ENCODE results near the gene KIF3B. TPM values are rescaled to one million over a fixed set of nuclear protein-coding genes. Genes with fewer than 3 reads are reported as not detected.

The KIF3B gene
- total and polyA plus RNA-seq, 2 of the 13 experiments (the other 11 are each of a cell fraction or from before 2014, with no cell fraction given): 23.6 to 28.8 TPM

- TF ChIP-seq DRAP1 (CRISPR knock-in tag; IDR thresholded peaks at IDR 0.05) (no peak; the same call in 1 of the 2 replicates), ZNF121 (CRISPR knock-in tag; IDR thresholded peaks at IDR 0.05) (no peak; the same call in 1 of the 2 replicates), AHR (CRISPR knock-in tag; IDR thresholded peaks at IDR 0.05) (no peak), ZNF652 (CRISPR knock-in tag; IDR thresholded peaks at IDR 0.05; ENCODE audit: borderline replicate concordance, low read depth) (peak; percentile 60; the same call in 1 of the 2 replicates), ZSCAN5A (CRISPR knock-in tag; IDR thresholded peaks at IDR 0.05; ENCODE audit: borderline replicate concordance) (no peak), PBX3 (CRISPR knock-in tag; IDR thresholded peaks at IDR 0.05; ENCODE audit: borderline replicate concordance) (no peak), ATAD3A (CRISPR knock-in tag; IDR thresholded peaks at IDR 0.05) (no peak), ZFP36 (IDR thresholded peaks at IDR 0.05; ENCODE audit: borderline replicate concordance, low read depth, low read length, partially characterized antibody) (no peak), ZNF468 (CRISPR knock-in tag; IDR thresholded peaks at IDR 0.05) (no peak), MATR3 (CRISPR knock-in tag; IDR thresholded peaks at IDR 0.05) (no peak), CSRNP1 (CRISPR knock-in tag; IDR thresholded peaks at IDR 0.05) (no peak), ZNF317 (CRISPR knock-in tag; IDR thresholded peaks at IDR 0.05) (peak; percentile 58; the same call in 1 of the 2 replicates), JUNB (CRISPR knock-in tag; IDR thresholded peaks at IDR 0.05; ENCODE audit: borderline replicate concordance) (peak; percentile 54; the same call in 1 of the 2 replicates), KDM3A (CRISPR knock-in tag; IDR thresholded peaks at IDR 0.05; ENCODE audit: low read depth) (0 out of 2 replicates have a peak, but pooled peaks have one; percentile 30), DMTF1 (CRISPR knock-in tag; IDR thresholded peaks at IDR 0.05) (no peak), THAP11 (CRISPR knock-in tag; IDR thresholded peaks at IDR 0.05) (peak; percentile 50), NFKB2 (CRISPR knock-in tag; IDR thresholded peaks at IDR 0.05; ENCODE audit: borderline replicate concordance) (no peak), SNAI1 (CRISPR knock-in tag; IDR thresholded peaks at IDR 0.05; ENCODE audit: borderline replicate concordance) (no peak), NRL (CRISPR knock-in tag; IDR thresholded peaks at IDR 0.05; ENCODE audit: borderline replicate concordance) (no peak), ZNF232 (CRISPR knock-in tag; IDR thresholded peaks at IDR 0.05; ENCODE audit: borderline replicate concordance) (no peak), MAFF (IDR thresholded peaks at IDR 0.05; ENCODE audit: low read depth, low read length) (no peak), HMG20A (CRISPR knock-in tag; IDR thresholded peaks at IDR 0.05; ENCODE audit: borderline replicate concordance) (peak; percentile 38), RFX5 (IDR thresholded peaks at IDR 0.05; ENCODE audit: low read depth, low read length) (0 out of 2 replicates have a peak, but pooled peaks have one; percentile 28)
These were observed 77.4 kb downstream of the KIF3B start (continued) for GRCh38 chr20:32354592-32355416.
